GM23338 (cell line): ENCODE results near the gene TLR1. TPM values are rescaled to one million over a fixed set of nuclear protein-coding genes. Genes with fewer than 3 reads are reported as not detected.

ENCODE experiments used
- ATAC-seq: fragments of 200-7000 bp; cut with Tn5 transposase; 3 replicates; pipeline ENCODE4 v1.9.1; 2020
- DNase-seq: peaks from one replicate; pipeline ENCODE4 v3.0.0-alpha.2; 2015; ENCODE audit warnings: low spot score
- H2AFZ ChIP-seq: fragments of 200-600 bp; sonication (generic); 2 replicates; pipeline ENCODE4 v1.8.0; 2016; ENCODE audit warnings: antibody characterized with exemption, mild to moderate bottlenecking, moderate library complexity
- H3F3A ChIP-seq: fragments of 200-600 bp; sonication (generic); replicated peaks from 2 replicates; pipeline ENCODE4 v1.8.0; 2017; ENCODE audit warnings: antibody characterized with exemption, mixed run types, low read depth
- H3K27ac ChIP-seq: fragments of 200-600 bp; sonication (generic); 2 replicates; pipeline ENCODE4 v1.6.1; 2016; ENCODE audit warnings: low read depth
- H3K27me3 ChIP-seq: fragments of 200-600 bp; sonication (generic); 2 replicates; pipeline ENCODE4 v1.8.0; 2016; ENCODE audit warnings: mild to moderate bottlenecking, mixed run types, moderate library complexity; ENCODE audit not compliant: insufficient read depth
- H3K36me3 ChIP-seq: fragments of 200-600 bp; sonication (generic); 2 replicates; pipeline ENCODE4 v1.8.0; 2016; ENCODE audit warnings: mild to moderate bottlenecking; ENCODE audit not compliant: insufficient read depth
- H3K4me1 ChIP-seq: fragments of 200-600 bp; sonication (generic); 2 replicates; pipeline ENCODE4 v1.8.0; 2016; ENCODE audit warnings: mild to moderate bottlenecking, moderate library complexity; ENCODE audit not compliant: insufficient read depth
- H3K4me2 ChIP-seq: fragments of 200-600 bp; sonication (generic); 2 replicates; pipeline ENCODE4 v1.7.1; 2017; ENCODE audit warnings: mixed run types
- H3K4me3 ChIP-seq: fragments of 200-600 bp; sonication (generic); 2 replicates; pipeline ENCODE4 v1.6.1; 2016; ENCODE audit warnings: mixed run types
- H3K79me2 ChIP-seq: fragments of 200-600 bp; sonication (generic); replicated peaks from 2 replicates; pipeline ENCODE4 v1.8.0; 2017; ENCODE audit warnings: mild to moderate bottlenecking; ENCODE audit not compliant: insufficient read depth
- H3K9me2 ChIP-seq: fragments of 200-600 bp; sonication (generic); 2 replicates; pipeline ENCODE4 v1.8.0; 2017; ENCODE audit not compliant: insufficient read depth
- H4K20me1 ChIP-seq: fragments of 200-600 bp; sonication (generic); replicated peaks from 2 replicates; pipeline ENCODE4 v1.8.0; 2017; ENCODE audit warnings: mild to moderate bottlenecking; ENCODE audit not compliant: insufficient read depth
- H3K27ac Mint-ChIP-seq: 2 replicates; pipeline ENCODE4 v1.8.0; 2020; ENCODE audit warnings: inconsistent platforms, mild to moderate bottlenecking, moderate library complexity, mixed read lengths
- H3K27me3 Mint-ChIP-seq: 3 replicates; pipeline ENCODE4 v1.8.0; 2022; ENCODE audit warnings: low read depth, mild to moderate bottlenecking, moderate library complexity, mixed read lengths, inconsistent platforms; ENCODE audit not compliant: insufficient read depth, poor library complexity
- H3K36me3 Mint-ChIP-seq: 3 replicates; pipeline ENCODE4 v1.8.0; 2021; ENCODE audit warnings: low read depth, mild to moderate bottlenecking, inconsistent platforms, moderate library complexity, mixed read lengths
- H3K4me1 Mint-ChIP-seq: 3 replicates; pipeline ENCODE4 v1.8.0; 2020; ENCODE audit warnings: mild to moderate bottlenecking, inconsistent platforms, mixed read lengths
- H3K4me3 Mint-ChIP-seq: 3 replicates; pipeline ENCODE4 v1.8.0; 2021; ENCODE audit warnings: moderate library complexity, mild to moderate bottlenecking, inconsistent platforms, mixed read lengths
- H3K9me3 Mint-ChIP-seq: 3 replicates; pipeline ENCODE4 v1.8.0; 2020; ENCODE audit warnings: moderate library complexity, mild to moderate bottlenecking, inconsistent platforms, mixed read lengths
- CREB1 ChIP-seq: fragments of 250-450 bp; sonication (Bioruptor Pico); IDR thresholded peaks from 2 replicates; pipeline ENCODE4 v1.5.0; 2020; ENCODE audit warnings: low read depth, mild to moderate bottlenecking, moderate library complexity
- EZH2 ChIP-seq: fragments of 200-600 bp; sonication (generic); IDR thresholded peaks from one replicate; pipeline ENCODE4 v1.8.0; 2017; ENCODE audit warnings: antibody characterized with exemption, mild to moderate bottlenecking, low read depth; ENCODE audit not compliant: unreplicated experiment
- EZH2phosphoT487 ChIP-seq: fragments of 200-600 bp; sonication (generic); IDR thresholded peaks from one replicate; pipeline ENCODE4 v1.8.1; 2018; ENCODE audit warnings: antibody characterized with exemption; ENCODE audit not compliant: unreplicated experiment
- STAT1 ChIP-seq: IDR thresholded peaks from one replicate; pipeline ENCODE4 v1.6.1; 2016; ENCODE audit warnings: antibody characterized with exemption; ENCODE audit not compliant: unreplicated experiment
- ZNF331 ChIP-seq: fragments of 250-450 bp; sonication (Bioruptor Pico); IDR thresholded peaks from 2 replicates; pipeline ENCODE4 v1.5.0; 2020; ENCODE audit warnings: low read depth, mild to moderate bottlenecking, moderate library complexity
- polyA plus RNA-seq: library from polyadenylated mRNA; unstranded; fragments of >200 nt; fragmentation: Nextera tagmentation; extraction: Ambion mirVana; gene quantifications from 2 replicates; pipeline ENCODE4 v1.2.1, GENCODE V29; 2016
- total RNA-seq: library from RNA; depleted of rRNA; stranded (reverse); fragments of >200 nt; shearing (Covaris generic); gene quantifications from 2 replicates; pipeline ENCODE4 v1.2.3, GENCODE V29; 2014
- TF ChIP-seq, protein P1 (sequence below): fragments of 250-450 bp; sonication (Bioruptor Pico); IDR thresholded peaks from 2 replicates; pipeline ENCODE4 v1.5.0; 2020; ENCODE audit warnings: mild to moderate bottlenecking, moderate library complexity

TLR1 gene
- total and polyA plus RNA-seq, 2 experiments from 2014 or later, result 0.07 TPM; not detected in 1

DNA sequence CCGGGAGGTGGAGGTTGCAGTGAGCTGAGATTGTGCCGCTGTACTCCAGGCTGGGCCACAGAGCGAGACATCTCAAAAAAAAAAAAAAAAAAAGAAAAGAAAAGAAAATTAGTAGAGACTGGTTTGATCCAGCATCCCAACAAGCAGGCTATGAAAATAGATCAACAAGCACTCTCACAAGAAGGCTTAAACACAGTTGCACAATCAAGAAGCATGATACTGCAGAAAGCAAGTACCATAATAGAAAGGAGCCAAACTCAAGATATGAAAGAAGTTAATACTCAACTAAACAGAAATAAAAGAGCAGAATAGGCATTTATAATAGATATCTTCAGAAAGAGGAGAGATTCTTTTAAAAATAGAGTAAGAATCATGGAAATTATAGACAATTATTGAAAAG is 41.4 kb upstream of the TLR1 start (continued):
- TF ChIP-seq, protein P1, sequence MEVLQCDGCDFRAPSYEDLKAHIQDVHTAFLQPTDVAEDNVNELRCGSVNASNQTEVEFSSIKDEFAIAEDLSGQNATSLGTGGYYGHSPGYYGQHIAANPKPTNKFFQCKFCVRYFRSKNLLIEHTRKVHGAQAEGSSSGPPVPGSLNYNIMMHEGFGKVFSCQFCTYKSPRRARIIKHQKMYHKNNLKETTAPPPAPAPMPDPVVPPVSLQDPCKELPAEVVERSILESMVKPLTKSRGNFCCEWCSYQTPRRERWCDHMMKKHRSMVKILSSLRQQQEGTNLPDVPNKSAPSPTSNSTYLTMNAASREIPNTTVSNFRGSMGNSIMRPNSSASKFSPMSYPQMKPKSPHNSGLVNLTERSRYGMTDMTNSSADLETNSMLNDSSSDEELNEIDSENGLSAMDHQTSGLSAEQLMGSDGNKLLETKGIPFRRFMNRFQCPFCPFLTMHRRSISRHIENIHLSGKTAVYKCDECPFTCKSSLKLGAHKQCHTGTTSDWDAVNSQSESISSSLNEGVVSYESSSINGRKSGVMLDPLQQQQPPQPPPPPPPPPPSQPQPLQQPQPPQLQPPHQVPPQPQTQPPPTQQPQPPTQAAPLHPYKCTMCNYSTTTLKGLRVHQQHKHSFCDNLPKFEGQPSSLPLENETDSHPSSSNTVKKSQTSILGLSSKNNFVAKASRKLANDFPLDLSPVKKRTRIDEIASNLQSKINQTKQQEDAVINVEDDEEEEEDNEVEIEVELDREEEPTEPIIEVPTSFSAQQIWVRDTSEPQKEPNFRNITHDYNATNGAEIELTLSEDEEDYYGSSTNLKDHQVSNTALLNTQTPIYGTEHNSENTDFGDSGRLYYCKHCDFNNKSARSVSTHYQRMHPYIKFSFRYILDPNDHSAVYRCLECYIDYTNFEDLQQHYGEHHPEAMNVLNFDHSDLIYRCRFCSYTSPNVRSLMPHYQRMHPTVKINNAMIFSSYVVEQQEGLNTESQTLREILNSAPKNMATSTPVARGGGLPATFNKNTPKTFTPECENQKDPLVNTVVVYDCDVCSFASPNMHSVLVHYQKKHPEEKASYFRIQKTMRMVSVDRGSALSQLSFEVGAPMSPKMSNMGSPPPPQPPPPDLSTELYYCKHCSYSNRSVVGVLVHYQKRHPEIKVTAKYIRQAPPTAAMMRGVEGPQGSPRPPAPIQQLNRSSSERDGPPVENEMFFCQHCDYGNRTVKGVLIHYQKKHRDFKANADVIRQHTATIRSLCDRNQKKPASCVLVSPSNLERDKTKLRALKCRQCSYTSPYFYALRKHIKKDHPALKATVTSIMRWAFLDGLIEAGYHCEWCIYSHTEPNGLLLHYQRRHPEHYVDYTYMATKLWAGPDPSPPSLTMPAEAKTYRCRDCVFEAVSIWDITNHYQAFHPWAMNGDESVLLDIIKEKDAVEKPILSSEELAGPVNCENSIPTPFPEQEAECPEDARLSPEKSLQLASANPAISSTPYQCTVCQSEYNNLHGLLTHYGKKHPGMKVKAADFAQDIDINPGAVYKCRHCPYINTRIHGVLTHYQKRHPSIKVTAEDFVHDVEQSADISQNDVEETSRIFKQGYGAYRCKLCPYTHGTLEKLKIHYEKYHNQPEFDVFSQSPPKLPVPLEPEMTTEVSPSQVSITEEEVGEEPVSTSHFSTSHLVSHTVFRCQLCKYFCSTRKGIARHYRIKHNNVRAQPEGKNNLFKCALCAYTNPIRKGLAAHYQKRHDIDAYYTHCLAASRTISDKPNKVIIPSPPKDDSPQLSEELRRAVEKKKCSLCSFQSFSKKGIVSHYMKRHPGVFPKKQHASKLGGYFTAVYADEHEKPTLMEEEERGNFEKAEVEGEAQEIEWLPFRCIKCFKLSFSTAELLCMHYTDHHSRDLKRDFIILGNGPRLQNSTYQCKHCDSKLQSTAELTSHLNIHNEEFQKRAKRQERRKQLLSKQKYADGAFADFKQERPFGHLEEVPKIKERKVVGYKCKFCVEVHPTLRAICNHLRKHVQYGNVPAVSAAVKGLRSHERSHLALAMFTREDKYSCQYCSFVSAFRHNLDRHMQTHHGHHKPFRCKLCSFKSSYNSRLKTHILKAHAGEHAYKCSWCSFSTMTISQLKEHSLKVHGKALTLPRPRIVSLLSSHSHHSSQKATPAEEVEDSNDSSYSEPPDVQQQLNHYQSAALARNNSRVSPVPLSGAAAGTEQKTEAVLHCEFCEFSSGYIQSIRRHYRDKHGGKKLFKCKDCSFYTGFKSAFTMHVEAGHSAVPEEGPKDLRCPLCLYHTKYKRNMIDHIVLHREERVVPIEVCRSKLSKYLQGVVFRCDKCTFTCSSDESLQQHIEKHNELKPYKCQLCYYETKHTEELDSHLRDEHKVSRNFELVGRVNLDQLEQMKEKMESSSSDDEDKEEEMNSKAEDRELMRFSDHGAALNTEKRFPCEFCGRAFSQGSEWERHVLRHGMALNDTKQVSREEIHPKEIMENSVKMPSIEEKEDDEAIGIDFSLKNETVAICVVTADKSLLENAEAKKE, result no peak
- TF ChIP-seq EZH2phosphoT487 (no peak), EZH2 (no peak), STAT1 (no peak)

DNA sequence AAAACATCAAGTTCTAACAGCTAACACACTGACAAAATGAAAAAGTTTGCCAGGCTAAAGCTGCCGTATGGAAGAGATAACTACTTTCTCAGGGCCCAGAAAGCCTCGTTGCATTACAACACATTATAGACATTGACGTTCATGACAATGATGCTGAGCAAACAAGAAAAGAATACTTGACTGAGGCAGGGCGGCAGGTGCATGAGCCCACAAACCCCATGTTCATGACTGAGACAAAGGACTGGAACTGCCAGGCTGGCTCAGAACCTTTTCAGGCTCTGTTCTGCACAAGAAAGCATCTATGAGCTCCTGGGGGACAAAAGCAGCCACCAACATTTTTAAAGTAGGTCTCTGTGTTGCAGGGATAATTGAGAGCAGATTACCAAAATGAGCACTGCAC is 38.4 kb upstream of the TLR1 start:
- Histone ChIP-seq H3K27ac (no peak overlapping the region), H4K20me1 (no peaks in the 10 kb centered on the region), H3K4me2 (no peak overlapping the region), H2AFZ (no peak overlapping the region), H3K9me2 (no peaks in the 10 kb centered on the region), H3K79me2 (no peaks in the 10 kb centered on the region), H3F3A (no peaks in the 10 kb centered on the region), H3K36me3 (no peaks in the 10 kb centered on the region), H3K4me3 (no peak overlapping the region), H3K27me3 (no peaks in the 10 kb centered on the region), H3K4me1 (no peaks in the 10 kb centered on the region)
- no peak for TF ChIP-seq ZNF331 (CRISPR knock-in tag)
- no peak for TF ChIP-seq CREB1
- Mint-ChIP-seq H3K27me3 (peaks cover 2% of the 10 kb centered on the region), H3K27ac (no peak overlapping the region), H3K4me3 (no peak overlapping the region), H3K4me1 (peaks cover 8% of the 10 kb centered on the region), H3K9me3 (peaks cover 19% of the 10 kb centered on the region; the same call in 2 of the 3 replicates), H3K36me3 (peaks cover 14% of the 10 kb centered on the region; the same call in 2 of the 3 replicates)
- ATAC-seq (peak; percentile 29; the same call in 1 of the 3 replicates), DNase-seq (no peak)
